Measurements from ENCODE around the gene TMEM164.

TMEM164 gene

GRCh38 chrX:110062919-110063318, 60.0 kb downstream of the TMEM164 start:
- DNase-seq, result no peak
- Histone ChIP-seq H3K9me2 (replicated peaks; ENCODE audit: insufficient read depth, low read length) (no peaks in the 10 kb centered on the region), H4K20me1 (ENCODE audit: insufficient read depth, low read length) (no peaks in the 10 kb centered on the region), H3K79me2 (ENCODE audit: low read length) (peaks cover 43% of the 10 kb centered on the region), H3K27me3 (replicated peaks; ENCODE audit: insufficient read depth, low read length) (no peaks in the 10 kb centered on the region), H3F3A (ENCODE audit: insufficient read depth, low read length) (peaks cover 19% of the 10 kb centered on the region), H3K9me3 (replicated peaks; ENCODE audit: insufficient read depth, low read length) (no peaks in the 10 kb centered on the region), H3K27ac (ENCODE audit: low read length) (peak overlapping the region; percentile 70; the same call in 1 of the 2 replicates), H3K36me3 (replicated peaks; ENCODE audit: insufficient read depth, low read length) (no peaks in the 10 kb centered on the region), H3K9ac (ENCODE audit: low read length) (no peak overlapping the region), H3K4me1 (ENCODE audit: low read length) (peaks cover 59% of the 10 kb centered on the region), H3K4me2 (ENCODE audit: low read depth, low read length) (peak overlapping the region; percentile 8; the same call in 1 of the 2 replicates), H3K4me3 (ENCODE audit: low read length) (no peak overlapping the region), H2AFZ (ENCODE audit: low read length) (no peak overlapping the region)
- no peak for TF ChIP-seq EZH2 (optimal IDR thresholded peaks at IDR 0.05; ENCODE audit: low read depth, low read length)
- TF ChIP-seq, protein P1, sequence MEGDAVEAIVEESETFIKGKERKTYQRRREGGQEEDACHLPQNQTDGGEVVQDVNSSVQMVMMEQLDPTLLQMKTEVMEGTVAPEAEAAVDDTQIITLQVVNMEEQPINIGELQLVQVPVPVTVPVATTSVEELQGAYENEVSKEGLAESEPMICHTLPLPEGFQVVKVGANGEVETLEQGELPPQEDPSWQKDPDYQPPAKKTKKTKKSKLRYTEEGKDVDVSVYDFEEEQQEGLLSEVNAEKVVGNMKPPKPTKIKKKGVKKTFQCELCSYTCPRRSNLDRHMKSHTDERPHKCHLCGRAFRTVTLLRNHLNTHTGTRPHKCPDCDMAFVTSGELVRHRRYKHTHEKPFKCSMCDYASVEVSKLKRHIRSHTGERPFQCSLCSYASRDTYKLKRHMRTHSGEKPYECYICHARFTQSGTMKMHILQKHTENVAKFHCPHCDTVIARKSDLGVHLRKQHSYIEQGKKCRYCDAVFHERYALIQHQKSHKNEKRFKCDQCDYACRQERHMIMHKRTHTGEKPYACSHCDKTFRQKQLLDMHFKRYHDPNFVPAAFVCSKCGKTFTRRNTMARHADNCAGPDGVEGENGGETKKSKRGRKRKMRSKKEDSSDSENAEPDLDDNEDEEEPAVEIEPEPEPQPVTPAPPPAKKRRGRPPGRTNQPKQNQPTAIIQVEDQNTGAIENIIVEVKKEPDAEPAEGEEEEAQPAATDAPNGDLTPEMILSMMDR (IDR thresholded peaks at IDR 0.05; ENCODE audit: low read length), result no peak
- no peak for TF ChIP-seq EZH2phosphoT487 (IDR thresholded peaks at IDR 0.05; ENCODE audit: low read length)

DNA sequence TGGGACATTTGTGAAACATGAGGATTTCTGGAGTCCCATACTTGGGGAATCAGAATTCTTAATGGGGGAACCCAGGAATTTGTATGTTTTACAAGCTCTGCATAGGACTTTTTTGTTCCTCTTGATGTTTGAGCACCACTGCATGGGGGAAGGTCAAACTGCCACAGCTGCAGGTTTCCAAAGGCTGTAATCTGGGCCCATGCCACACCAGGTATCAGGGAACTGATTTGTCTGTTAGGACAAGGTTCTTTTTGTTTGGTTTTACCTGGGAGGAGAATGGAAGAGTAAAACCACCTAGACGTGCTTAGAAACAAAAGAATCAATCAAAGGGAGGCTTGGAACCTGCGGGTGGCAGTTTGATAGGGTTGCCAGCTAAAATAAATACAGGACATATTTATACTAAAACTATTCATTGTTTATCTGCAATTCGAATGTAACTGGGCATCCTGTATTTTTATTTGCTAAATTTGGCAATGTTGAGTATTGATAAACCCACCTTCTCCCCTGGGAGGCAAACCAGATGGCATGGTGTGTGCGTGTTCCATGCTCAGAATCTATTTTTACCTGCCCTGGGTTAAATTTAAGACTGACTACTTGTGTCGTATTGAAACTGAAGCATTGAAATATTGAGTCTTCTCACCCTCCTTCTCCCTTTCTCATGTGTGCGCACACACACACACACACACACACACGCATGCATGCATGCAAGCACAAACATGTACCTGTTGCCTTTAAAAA, 63.7 kb downstream of the TMEM164 start:
- H3K27me3 ChIP-seq (replicated peaks; ENCODE audit: insufficient read depth, low read length), result no peaks in the 10 kb centered on the region
- peaks cover 55% of the 10 kb centered on the region for H3K4me1 ChIP-seq (ENCODE audit: low read length)
- H3K36me3 ChIP-seq (replicated peaks; ENCODE audit: insufficient read depth, low read length), result no peaks in the 10 kb centered on the region
- no peak overlapping the region for H2AFZ ChIP-seq (ENCODE audit: low read length)
- peak overlapping the region; percentile 22 for H3K9ac ChIP-seq (ENCODE audit: low read length)
- DNase-seq, result peak; percentile 37
- H4K20me1 ChIP-seq (ENCODE audit: insufficient read depth, low read length), result no peaks in the 10 kb centered on the region
- peak overlapping the region; percentile 85 for H3K27ac ChIP-seq (ENCODE audit: low read length)
- peaks cover 14% of the 10 kb centered on the region for H3K79me2 ChIP-seq (ENCODE audit: low read length)
- H3F3A ChIP-seq (ENCODE audit: insufficient read depth, low read length), result peaks cover 19% of the 10 kb centered on the region
- no peak overlapping the region; the same call in 1 of the 2 replicates for H3K4me3 ChIP-seq (ENCODE audit: low read length)
- no peaks in the 10 kb centered on the region for H3K9me2 ChIP-seq (replicated peaks; ENCODE audit: insufficient read depth, low read length)
- TF ChIP-seq, protein P1 (IDR thresholded peaks at IDR 0.05; ENCODE audit: low read length), result peak; percentile 31
- TF ChIP-seq EZH2phosphoT487 (IDR thresholded peaks at IDR 0.05; ENCODE audit: low read length) (no peak), EZH2 (optimal IDR thresholded peaks at IDR 0.05; ENCODE audit: low read depth, low read length) (no peak)
- H3K4me2 ChIP-seq (ENCODE audit: low read depth, low read length), result peak overlapping the region; percentile 35; the same call in 1 of the 2 replicates
- no peaks in the 10 kb centered on the region for H3K9me3 ChIP-seq (replicated peaks; ENCODE audit: insufficient read depth, low read length)

DNA sequence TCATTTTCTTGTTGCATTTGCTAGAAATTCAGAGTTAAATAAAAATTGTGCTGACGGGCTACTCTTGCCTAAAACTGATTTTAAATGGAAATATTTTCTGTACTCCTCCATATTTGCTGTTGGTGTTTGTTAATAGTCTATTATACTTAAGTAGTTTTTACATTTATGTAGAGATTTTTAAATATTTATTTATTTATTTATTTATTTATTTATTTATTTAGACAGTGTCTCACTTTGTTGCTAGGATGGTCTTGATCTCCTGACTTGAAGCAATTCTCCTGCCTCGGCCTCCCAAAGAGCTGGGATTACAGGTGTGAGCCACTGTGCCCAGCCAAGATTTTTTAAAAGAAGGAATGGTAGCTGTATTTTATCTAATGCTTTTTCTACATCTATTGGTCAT, 68.1 kb downstream of the TMEM164 start:
- Histone ChIP-seq H3K4me2 (ENCODE audit: low read depth, low read length) (no peak overlapping the region), H3K27ac (ENCODE audit: low read length) (no peak overlapping the region), H3K9ac (ENCODE audit: low read length) (no peak overlapping the region), H4K20me1 (ENCODE audit: insufficient read depth, low read length) (no peaks in the 10 kb centered on the region), H3K4me3 (ENCODE audit: low read length) (no peak overlapping the region), H3K9me2 (replicated peaks; ENCODE audit: insufficient read depth, low read length) (no peaks in the 10 kb centered on the region), H2AFZ (ENCODE audit: low read length) (no peak overlapping the region), H3K9me3 (replicated peaks; ENCODE audit: insufficient read depth, low read length) (no peaks in the 10 kb centered on the region), H3K79me2 (ENCODE audit: low read length) (peaks cover 5% of the 10 kb centered on the region), H3K27me3 (replicated peaks; ENCODE audit: insufficient read depth, low read length) (no peaks in the 10 kb centered on the region), H3K36me3 (replicated peaks; ENCODE audit: insufficient read depth, low read length) (no peaks in the 10 kb centered on the region), H3F3A (ENCODE audit: insufficient read depth, low read length) (peaks cover 9% of the 10 kb centered on the region), H3K4me1 (ENCODE audit: low read length) (peaks cover 19% of the 10 kb centered on the region)
- DNase-seq, result no peak
- TF ChIP-seq EZH2 (optimal IDR thresholded peaks at IDR 0.05; ENCODE audit: low read depth, low read length), result no peak
- TF ChIP-seq, protein P1 (IDR thresholded peaks at IDR 0.05; ENCODE audit: low read length), result no peak
- TF ChIP-seq EZH2phosphoT487 (IDR thresholded peaks at IDR 0.05; ENCODE audit: low read length), result no peak

Measured in MM.1S (cell line).